NCI-H146 treated with DMSO at 0.1 percent for 48 hours (cell line): ENCODE results near the gene EEF1AKMT3.
A peak's percentile ranks its signal among the peaks of the same experiment; 100 is the strongest.

Source experiments
- DNase-seq: peaks from one replicate; lab custom pipeline; 2025; ENCODE audit not compliant: unreplicated experiment; lab: John Stamatoyannopoulos, UW

Gene EEF1AKMT3

DNA sequence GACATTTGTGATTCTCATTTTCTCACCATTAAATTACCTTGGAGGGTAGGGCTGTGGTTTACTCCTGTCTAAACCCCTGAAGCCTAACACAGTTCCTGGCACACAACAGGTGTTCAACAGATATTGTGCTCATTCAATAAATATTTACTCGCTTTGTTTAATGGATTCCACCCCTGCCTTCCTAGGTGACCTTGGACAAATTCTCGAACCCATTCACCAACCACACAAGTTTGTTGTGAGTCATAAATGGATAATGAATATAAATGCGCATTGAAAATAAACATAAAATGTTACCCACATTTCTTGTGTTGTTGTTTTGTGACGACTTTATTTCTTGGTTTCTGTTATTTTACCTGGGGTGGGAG is 9.8 kb downstream of the EEF1AKMT3 start:
- DNase-seq, result no peak

GRCh38 chr12:57782608-57783465 is 10.4 kb downstream of the EEF1AKMT3 start, which contains the start of gene TSFM:
TSS of gene TSFM (plus strand) at chr12:57782787. CDS start at chr12:57782802, 15 bp downstream.
- peak; percentile 65 for DNase-seq

- no peak for DNase-seq
These were observed 11.0 kb downstream of the EEF1AKMT3 start for GRCh38 chr12:57783466-57783801.

DNA sequence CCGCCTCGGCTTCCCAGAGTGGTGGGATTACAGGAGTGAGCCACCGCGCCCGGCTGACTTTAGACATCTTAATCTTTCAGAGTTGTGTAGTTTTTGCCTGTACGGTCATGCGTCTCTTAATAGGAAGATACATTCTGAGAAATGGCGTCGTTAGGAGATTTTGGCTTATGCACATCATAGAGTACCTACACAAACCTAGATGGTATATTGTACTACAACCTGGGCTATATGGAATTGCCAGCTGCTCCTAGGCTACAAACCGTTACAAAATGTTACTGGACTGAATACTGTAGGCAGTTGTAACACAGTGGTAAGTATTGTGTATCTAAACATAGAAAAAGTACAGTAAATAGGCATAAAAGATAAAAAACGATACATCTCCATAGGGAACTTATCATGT is 11.4 kb downstream of the EEF1AKMT3 start:
- no peak for DNase-seq

DNA sequence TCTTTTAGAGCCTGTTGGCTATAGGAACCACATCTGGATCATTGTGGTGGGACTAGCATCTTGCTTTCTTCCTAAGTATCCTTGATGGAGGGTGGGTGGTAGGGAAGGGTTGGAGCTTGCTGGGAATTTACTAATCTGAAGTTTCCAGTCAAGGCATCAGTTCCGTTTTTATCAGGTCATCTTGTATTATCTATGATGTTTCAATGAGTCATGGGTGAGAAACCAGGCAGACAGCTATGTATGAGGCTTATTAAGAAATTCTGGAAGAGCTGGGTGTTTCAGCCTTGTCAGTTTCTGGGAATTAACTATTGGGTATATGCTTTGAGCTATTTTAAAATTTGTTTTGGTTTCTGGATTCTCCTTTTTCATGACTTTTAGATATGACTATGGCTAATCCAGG is 21.5 kb downstream of the EEF1AKMT3 start:
- no peak for DNase-seq

DNA sequence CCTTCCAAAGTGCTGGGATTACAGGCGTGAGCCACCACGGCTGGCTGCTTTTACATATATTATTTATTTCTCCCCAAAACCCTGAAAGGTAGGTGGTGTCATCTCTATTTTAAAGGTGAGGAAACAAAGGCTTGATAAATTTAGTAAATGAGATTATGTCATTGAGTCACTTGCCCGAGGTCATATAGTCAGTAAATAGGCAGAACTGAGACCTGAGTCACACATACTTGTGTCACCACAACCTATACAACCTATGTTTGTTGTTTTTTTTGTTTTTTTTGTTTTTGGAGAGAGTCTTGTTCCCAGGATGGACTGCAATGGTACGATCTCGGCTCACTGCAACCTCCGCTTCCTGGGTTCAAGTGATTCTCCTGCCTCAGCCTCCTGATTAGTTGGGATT is 22.9 kb downstream of the EEF1AKMT3 start:
- no peak for DNase-seq

DNA sequence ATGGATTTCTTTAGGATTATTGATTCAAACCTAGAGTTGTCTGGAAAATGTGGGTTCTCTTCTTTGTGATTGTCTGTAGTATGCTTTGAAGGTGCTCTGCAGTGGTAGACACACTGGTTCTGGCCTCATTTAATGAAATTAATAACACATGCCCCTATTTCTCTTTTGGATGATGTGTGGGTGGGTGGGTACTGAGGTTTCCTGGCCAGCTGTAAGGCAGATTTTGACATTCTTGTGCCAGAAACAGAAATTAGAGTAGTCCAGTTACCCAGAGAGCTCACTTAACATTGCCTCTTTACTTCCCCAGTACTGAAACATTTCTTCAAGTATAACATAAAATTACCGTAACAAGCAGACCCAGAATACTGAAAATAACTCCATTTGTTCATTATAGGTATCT is 24.6 kb downstream of the EEF1AKMT3 start:
- DNase-seq, result no peak

- no peak for DNase-seq
These were observed 25.5 kb downstream of the EEF1AKMT3 start for GRCh38 chr12:57797933-57798332.

GRCh38 chr12:57800965-57801364 is 28.6 kb downstream of the EEF1AKMT3 start:
- no peak for DNase-seq

DNA sequence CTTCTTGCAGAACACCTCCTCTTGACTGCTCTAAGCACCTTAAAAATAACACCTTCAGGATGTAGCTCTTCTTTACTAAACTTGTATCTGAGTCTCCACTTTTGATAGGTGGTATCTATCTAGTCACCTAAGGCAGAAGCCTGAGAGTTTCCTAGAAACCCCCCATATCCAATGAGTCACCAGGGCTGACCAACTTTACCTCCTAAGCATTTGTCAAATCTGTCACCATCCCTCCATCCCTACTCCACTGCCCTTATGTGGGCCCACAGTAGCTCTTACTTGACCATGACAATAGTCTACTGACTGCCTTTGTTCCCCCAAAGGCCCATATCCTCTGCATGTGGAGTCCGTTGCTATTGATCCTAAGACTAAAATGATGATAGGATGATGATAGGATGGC is 30.2 kb downstream of the EEF1AKMT3 start:
- DNase-seq, result no peak

DNA sequence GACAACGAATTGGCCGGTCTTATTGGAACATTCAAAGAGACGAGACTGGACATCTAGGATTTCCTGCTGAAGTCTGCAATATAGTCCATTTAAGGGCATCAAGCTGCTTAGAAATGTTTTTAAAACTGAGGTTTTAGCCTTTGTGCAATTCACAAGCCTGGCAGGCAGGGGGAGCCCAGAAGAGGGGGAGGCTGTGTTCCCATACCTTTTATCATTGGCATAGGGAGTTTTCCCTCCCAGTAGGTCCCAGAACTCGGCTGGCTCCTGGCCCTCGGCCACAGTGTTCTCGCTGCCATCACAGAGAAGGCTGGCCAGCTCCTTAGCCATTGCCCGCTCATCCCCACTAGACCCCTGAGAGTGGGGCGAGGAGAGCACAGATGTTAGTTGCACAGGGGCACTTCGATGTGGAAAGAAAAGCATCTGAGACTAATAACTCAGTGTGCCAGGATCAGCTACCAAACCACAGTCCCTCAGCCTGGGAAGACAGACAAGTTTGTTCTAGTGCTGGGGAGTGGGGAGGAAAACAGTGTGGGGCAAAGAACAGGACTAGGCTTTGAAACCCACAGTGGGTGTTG is 31.0 kb downstream of the EEF1AKMT3 start:
- DNase-seq, result no peak

GRCh38 chr12:57806677-57807076 is 34.3 kb downstream of the EEF1AKMT3 start:
- DNase-seq, result no peak

- DNase-seq, result no peak
These were observed 34.9 kb downstream of the EEF1AKMT3 start for GRCh38 chr12:57807285-57807684.

DNA sequence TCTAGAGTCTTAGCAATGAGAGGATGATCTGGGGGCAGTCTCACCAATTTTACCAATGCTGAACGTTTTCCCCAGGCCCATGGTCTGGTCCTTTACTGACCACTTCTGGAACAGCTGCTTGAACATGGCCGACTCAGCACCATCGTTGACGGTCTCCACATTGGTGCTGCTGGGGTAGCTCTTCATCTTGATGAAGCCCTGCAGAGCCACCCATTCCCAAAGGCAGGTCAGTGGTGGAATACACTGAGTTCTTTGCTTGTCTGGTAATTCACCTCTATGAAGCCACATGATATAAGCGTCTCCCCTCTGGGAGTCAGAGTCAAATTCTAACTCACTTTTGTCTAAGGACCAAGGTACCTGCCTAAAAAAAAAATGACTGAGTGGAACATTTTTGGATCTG is 35.9 kb downstream of the EEF1AKMT3 start:
- DNase-seq, result no peak

GRCh38 chr12:57809425-57809824 is 37.0 kb downstream of the EEF1AKMT3 start:
- no peak for DNase-seq

DNA sequence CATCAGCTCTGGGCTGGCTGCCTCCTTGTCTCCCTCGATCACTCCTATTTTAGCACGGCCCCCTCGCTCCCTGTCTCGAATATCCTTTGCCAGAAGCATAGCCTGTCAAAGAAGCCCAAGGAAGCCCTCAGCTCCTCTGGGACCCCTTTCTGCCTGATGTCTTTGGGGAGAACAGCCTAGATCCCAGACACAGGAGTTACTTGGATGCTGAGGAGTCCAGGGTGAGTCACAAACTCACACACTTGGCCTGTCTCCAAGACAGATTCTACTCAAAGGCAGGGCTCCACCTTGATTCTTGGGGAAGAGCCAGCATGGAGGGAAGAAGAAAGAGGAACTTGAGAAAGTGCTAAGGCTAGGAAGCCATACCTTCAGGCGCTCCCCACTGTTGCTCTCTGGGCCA is 38.0 kb downstream of the EEF1AKMT3 start:
- DNase-seq, result no peak

DNA sequence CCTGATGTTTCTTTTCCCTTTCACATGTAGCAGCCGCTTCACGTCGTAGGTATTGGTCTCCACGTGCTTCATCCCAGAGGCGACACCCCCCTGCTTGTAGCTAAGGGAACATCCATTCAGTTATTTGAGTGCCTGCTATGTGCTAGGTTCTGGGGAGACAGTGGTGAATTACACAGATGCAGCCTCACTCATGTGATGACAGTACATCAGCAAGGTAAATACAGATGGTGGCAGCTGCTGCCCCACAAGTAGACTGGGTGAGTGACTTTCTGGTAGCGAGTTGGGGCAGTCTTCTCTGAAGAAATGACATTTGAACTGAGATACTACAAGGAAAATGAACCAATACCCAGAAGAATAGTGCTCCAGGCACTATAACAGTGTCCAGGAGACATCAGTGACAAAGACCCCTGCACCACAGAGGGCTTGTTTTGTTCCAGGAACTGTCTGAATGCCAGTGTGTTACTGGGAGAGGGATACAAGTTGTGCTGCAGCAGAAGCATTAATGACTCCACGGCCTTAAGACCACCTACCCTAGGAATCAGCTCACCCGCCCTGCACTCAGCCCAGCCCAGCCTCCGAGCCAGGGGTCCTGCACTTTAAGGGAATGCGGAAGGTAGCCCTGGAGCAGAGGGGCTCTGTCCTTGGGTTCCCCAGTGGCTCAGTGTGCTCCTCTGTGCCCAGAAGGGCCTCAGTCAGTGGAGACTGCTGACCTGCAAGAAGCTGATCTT is 38.8 kb downstream of the EEF1AKMT3 start:
- no peak for DNase-seq

- no peak for DNase-seq
These were observed 40.9 kb downstream of the EEF1AKMT3 start for GRCh38 chr12:57813111-57813970.

GRCh38 chr12:57813971-57814772 is 41.8 kb downstream of the EEF1AKMT3 start:
- no peak for DNase-seq
